Thoracic aorta (tissue), 2 donors: ENCODE data around the gene CDH26. TPM values are rescaled to one million over a fixed set of nuclear protein-coding genes. Genes with fewer than 3 reads are reported as not detected.

Experiments used
- ATAC-seq: fragments of 150-250 bp; one replicate; pipeline ENCODE4 v1.8.0; 2017; ENCODE audit warnings: low read depth; ENCODE audit not compliant: insufficient number of reproducible peaks, low FRiP score
- DNase-seq: peaks from one replicate; pipeline ENCODE4 v3.0.0-alpha.2; 2020; ENCODE audit warnings: low spot score
- H3K27ac ChIP-seq, 2 donors: fragments of 200-600 bp; sonication (generic); 1 replicate in 1 of 2; 2 replicates in 1 of 2; pipeline ENCODE4 v1.5.1; 2016; ENCODE audit warnings: mild to moderate bottlenecking in 2 of 2, moderate library complexity in 2 of 2
- H3K27me3 ChIP-seq: fragments of 200-600 bp; sonication (generic); replicated peaks from 2 replicates; pipeline ENCODE4 v1.6.0; 2016; ENCODE audit warnings: mild to moderate bottlenecking; ENCODE audit not compliant: insufficient read depth
- H3K36me3 ChIP-seq: fragments of 200-600 bp; sonication (generic); one replicate; pipeline ENCODE4 v1.5.1; 2016
- H3K4me1 ChIP-seq, 2 donors: fragments of 200-600 bp; sonication (generic); 1 replicate in 1 of 2; 2 replicates in 1 of 2; pipeline versions ENCODE4 v1.5.1 to v1.6.0; 2016; ENCODE audit warnings: low read depth in 2 of 2, mild to moderate bottlenecking in 1 of 2; ENCODE audit not compliant: control insufficient read depth in 1 of 2
- H3K4me3 ChIP-seq: fragments of 200-600 bp; sonication (generic); 2 replicates; pipeline ENCODE4 v1.5.1; 2016; ENCODE audit warnings: mild to moderate bottlenecking
- H3K9me3 ChIP-seq: fragments of 200-600 bp; sonication (generic); 2 replicates; pipeline ENCODE4 v1.5.1; 2016
- CTCF ChIP-seq: fragments of 200-600 bp; sonication (generic); IDR thresholded peaks from one replicate; pipeline ENCODE4 v1.5.1; 2019; ENCODE audit warnings: antibody characterized with exemption
- total RNA-seq, 2 donors: library from RNA; depleted of rRNA; stranded (reverse); fragments of >200 nt; gene quantifications; one replicate each; pipeline versions ENCODE4 v1.1.0 to v1.2.3, GENCODE V29; 2016

The CDH26 gene
- 1 to 10 TPM; 2.3 to 2.5 TPM for total RNA-seq

GRCh38 chr20:59958123-59958522 is at the start of gene CDH26:
Gene CDH26, plus strand, starts transcription at chr20:59958423. Its CDS starts 304 bp downstream, at chr20:59958727.
- TF ChIP-seq CTCF: no peak
- Histone ChIP-seq H3K36me3 (no peaks in the 10 kb centered on the region), H3K27me3 (no peaks in the 10 kb centered on the region), H3K27ac (no peak within 1 kb of the TSS), H3K4me1 (no peaks in the 10 kb centered on the region), H3K4me3 (no peak within 1 kb of the TSS), H3K9me3 (no peaks in the 10 kb centered on the region)
- DNase-seq: no peak
- ATAC-seq: no peak

DNA sequence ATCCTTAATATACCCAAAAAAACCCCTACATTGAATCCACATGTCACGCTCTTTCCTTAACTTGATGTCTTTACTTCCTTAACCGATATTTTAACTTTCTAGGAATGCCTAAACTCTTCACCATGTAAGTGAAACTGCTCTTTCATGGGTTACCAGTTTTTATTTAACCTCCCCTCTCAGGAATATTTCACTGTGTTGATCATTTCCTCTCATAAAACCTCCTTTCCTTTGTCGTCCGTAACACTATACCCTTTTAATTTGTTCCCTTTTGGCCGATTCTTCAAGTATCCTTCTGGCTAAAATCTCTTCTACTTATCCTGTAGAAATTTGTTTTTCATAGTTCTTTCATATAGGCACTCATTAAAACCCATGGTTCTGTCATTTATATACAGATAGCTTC is 49.4 kb upstream of the CDH26 start:
- no peak overlapping the region for H3K4me3 ChIP-seq
- DNase-seq (no peak), ATAC-seq (no peak)
- TF ChIP-seq CTCF: no peak
- no peak overlapping the region for H3K27ac ChIP-seq
- H3K4me1 ChIP-seq: no peaks in the 10 kb centered on the region
- no peaks in the 10 kb centered on the region for H3K36me3 ChIP-seq
- no peaks in the 10 kb centered on the region for H3K9me3 ChIP-seq
- no peaks in the 10 kb centered on the region for H3K27me3 ChIP-seq

DNA sequence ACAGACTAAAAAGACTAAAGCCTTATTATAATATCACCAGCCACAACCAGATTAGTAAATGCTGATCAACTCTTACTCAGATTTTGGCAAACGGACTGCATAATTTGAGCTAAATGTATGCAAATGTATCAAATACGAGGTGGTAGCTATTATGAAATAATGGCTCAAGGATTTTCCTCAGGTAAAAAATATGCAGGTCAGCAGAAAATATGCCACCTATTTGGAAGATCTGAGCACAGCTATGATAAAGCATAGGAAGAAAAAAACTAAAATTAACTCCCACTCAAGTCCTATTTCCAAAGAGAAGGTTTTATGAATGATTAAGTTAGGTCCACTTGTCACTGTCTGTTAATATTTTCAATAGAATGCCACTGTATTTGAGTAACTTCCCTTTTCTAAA is 47.2 kb upstream of the CDH26 start:
- no peak for ATAC-seq
- no peak for DNase-seq
- no peaks in the 10 kb centered on the region for H3K4me1 ChIP-seq
- TF ChIP-seq CTCF: no peak
- no peaks in the 10 kb centered on the region for H3K36me3 ChIP-seq
- H3K27me3 ChIP-seq: no peaks in the 10 kb centered on the region
- no peak overlapping the region for H3K27ac ChIP-seq
- no peaks in the 10 kb centered on the region for H3K9me3 ChIP-seq
- H3K4me3 ChIP-seq: no peak overlapping the region

- H3K4me1 ChIP-seq: no peaks in the 10 kb centered on the region
- TF ChIP-seq CTCF: no peak
- DNase-seq (no peak), ATAC-seq (no peak)
- no peaks in the 10 kb centered on the region for H3K9me3 ChIP-seq
- H3K27ac ChIP-seq: no peak overlapping the region
- no peaks in the 10 kb centered on the region for H3K36me3 ChIP-seq
- H3K27me3 ChIP-seq: no peaks in the 10 kb centered on the region
- no peak overlapping the region for H3K4me3 ChIP-seq
Observed at GRCh38 chr20:59912609-59913008, 45.6 kb upstream of the CDH26 start.

GRCh38 chr20:59920944-59921343 is 37.3 kb upstream of the CDH26 start:
- no peak overlapping the region for H3K4me3 ChIP-seq
- no peak overlapping the region for H3K27ac ChIP-seq
- DNase-seq (no peak), ATAC-seq (no peak)
- no peaks in the 10 kb centered on the region for H3K9me3 ChIP-seq
- H3K4me1 ChIP-seq: no peaks in the 10 kb centered on the region
- no peak for TF ChIP-seq CTCF
- no peaks in the 10 kb centered on the region for H3K36me3 ChIP-seq
- H3K27me3 ChIP-seq: no peaks in the 10 kb centered on the region
